Gastrocnemius medialis (tissue), 4 donors: ENCODE data around the gene AK1.

Source experiments
- CTCF ChIP-seq, 5 experiments: fragments of 450-650 bp in 3 of 5; fragments of 200-600 bp in 2 of 5; sonication (generic) in 2 of 5; IDR thresholded peaks in 4 of 5; conservative IDR thresholded peaks in 1 of 5; 1 replicate in 4 of 5; 2 replicates in 1 of 5; pipeline ENCODE4 v1.5.1; 2016 to 2019; ENCODE audit warnings: antibody characterized with exemption in 5 of 5, mild to moderate bottlenecking in 3 of 5, moderate library complexity in 3 of 5
- POLR2A ChIP-seq, 2 donors: fragments of 450-650 bp; IDR thresholded peaks; one replicate each; pipeline ENCODE4 v1.6.1; 2017; ENCODE audit warnings: antibody characterized with exemption in 2 of 2, mild to moderate bottlenecking in 2 of 2, moderate library complexity in 2 of 2

- TF ChIP-seq CTCF (IDR thresholded peaks at IDR 0.05 in 4 of 5, conservative IDR thresholded peaks at IDR 0.05 in 1 of 5) (no peak), POLR2A (IDR thresholded peaks at IDR 0.05) (no peak)
Observed at GRCh38 chr9:127837346-127837745, 40.1 kb downstream of the AK1 start.
